HCT116 (cell line): Measurements from ENCODE around the gene PRDM11. TPM values are rescaled to one million over a fixed set of nuclear protein-coding genes. Genes with fewer than 3 reads are reported as not detected.

Experiments
- ATAC-seq: fragments of 200-7000 bp; cut with Tn5 transposase; 2 replicates; pipeline ENCODE4 v1.9.1; 2020; ENCODE audit warnings: mild to moderate bottlenecking, moderate library complexity
- BruUV-seq: library from RNA; stranded (reverse); fragments of 400-500 nt; replicated peaks from 2 replicates; lab custom pipeline; 2021; lab: Mats Ljungman, UMichigan
- CTCF ChIA-PET: fragments of 300-600 bp; sonication (Branson Sonifier 250); formaldehyde crosslinking; loops from one replicate; lab custom pipeline; 2021; ENCODE audit warnings: antibody characterized with exemption; lab: Charles Lee
- POLR2A ChIA-PET: fragments of 300-600, 350-600 bp; sonication (Branson Sonifier 250); formaldehyde crosslinking; loops from one replicate; lab custom pipeline; 2021; ENCODE audit warnings: antibody characterized with exemption; lab: Charles Lee
- RAD21 ChIA-PET, 2 experiments: fragments of 300-600 bp; sonication (Branson Sonifier 250); formaldehyde crosslinking; loops; one replicate each; lab custom pipeline; 2023; ENCODE audit warnings: low total read pairs in 2 of 2; ENCODE audit not compliant: uncharacterized antibody in 2 of 2, unreplicated experiment in 2 of 2, low non-redundant PET in 1 of 2; lab: Charles Lee
- DNase-seq: peaks from one replicate; pipeline ENCODE4 v3.0.0-alpha.2; 2010; ENCODE audit warnings: low read depth, low spot score
- H2AFZ ChIP-seq: fragments of 200-600 bp; shearing (Covaris generic), sonication (generic); 2 replicates; pipeline ENCODE4 v1.6.1; 2017; ENCODE audit warnings: low read depth, mixed run types, mixed read lengths, antibody characterized with exemption, low read length; ENCODE audit not compliant: poor library complexity, severe bottlenecking
- H3K27ac ChIP-seq: 2 replicates; pipeline ENCODE4 v1.5.1; 2012; ENCODE audit warnings: low read depth, low read length
- H3K27me3 ChIP-seq: fragments of 200-600 bp; sonication (generic); 2 replicates; pipeline ENCODE4 v1.6.1; 2016; ENCODE audit warnings: mixed run types, low read length, mixed read lengths; ENCODE audit not compliant: insufficient read depth
- H3K36me3 ChIP-seq, 2 experiments: fragments of 200-500 bp in 1 of 2; fragments of 200-600 bp in 1 of 2; sonication (Bioruptor generic) in 1 of 2; sonication (generic) in 1 of 2; 2 replicates each; pipeline versions ENCODE4 v1.5.1 to v1.6.1; 2014 to 2016; ENCODE audit warnings: low read length in 2 of 2, inconsistent platforms in 1 of 2, mixed read lengths in 1 of 2, mixed run types in 1 of 2; ENCODE audit not compliant: insufficient read depth in 2 of 2, control insufficient read depth in 1 of 2
- H3K4me1 ChIP-seq, 2 experiments: fragments of 200-600 bp in 1 of 2; sonication (generic) in 1 of 2; 2 replicates each; pipeline versions ENCODE4 v1.5.1 to v1.6.1; 2012 to 2017; ENCODE audit warnings: low read length in 2 of 2, inconsistent platforms in 1 of 2, mild to moderate bottlenecking in 1 of 2, mixed read lengths in 1 of 2, mixed run types in 1 of 2, moderate library complexity in 1 of 2; ENCODE audit not compliant: insufficient read depth in 2 of 2, control insufficient read depth in 1 of 2
- H3K4me2 ChIP-seq: fragments of 200-600 bp; sonication (generic); 2 replicates; pipeline ENCODE4 v1.6.1; 2017; ENCODE audit warnings: mixed run types, low read length, mixed read lengths
- H3K4me3 ChIP-seq, 2 experiments: fragments of 200-600 bp in 1 of 2; sonication (generic) in 1 of 2; replicated peaks in 1 of 2; 2 replicates each; pipeline ENCODE4 v1.5.1; 2011 to 2016; ENCODE audit warnings: low read length in 2 of 2, control low read depth in 1 of 2, low read depth in 1 of 2, mild to moderate bottlenecking in 1 of 2, mixed read lengths in 1 of 2, mixed run types in 1 of 2
- H3K79me2 ChIP-seq: fragments of 200-600 bp; sonication (generic); 2 replicates; pipeline ENCODE4 v1.6.1; 2017; ENCODE audit warnings: mild to moderate bottlenecking, mixed run types, low read length, moderate library complexity, mixed read lengths; ENCODE audit not compliant: insufficient read depth
- H3K9ac ChIP-seq: fragments of 200-600 bp; sonication (generic); 2 replicates; pipeline ENCODE4 v1.6.1; 2016; ENCODE audit warnings: low read length, mixed read lengths
- H3K9me2 ChIP-seq: fragments of 200-600 bp; sonication (generic), shearing (Covaris generic); 2 replicates; pipeline ENCODE4 v1.6.1; 2017; ENCODE audit warnings: mixed run types, mild to moderate bottlenecking, moderate library complexity; ENCODE audit not compliant: insufficient read depth
- H3K9me3 ChIP-seq, 2 experiments: fragments of 200-500 bp in 1 of 2; fragments of 200-600 bp in 1 of 2; sonication (Bioruptor generic) in 1 of 2; sonication (generic) in 1 of 2; 2 replicates each; pipeline ENCODE4 v1.6.1; 2014 to 2017; ENCODE audit warnings: low read length in 2 of 2, mixed read lengths in 2 of 2, inconsistent platforms in 1 of 2, low read depth in 1 of 2, mild to moderate bottlenecking in 1 of 2, mixed run types in 1 of 2, moderate library complexity in 1 of 2; ENCODE audit not compliant: control insufficient read depth in 1 of 2, insufficient read depth in 1 of 2
- H4K20me1 ChIP-seq: fragments of 200-600 bp; sonication (generic), shearing (Covaris generic); 2 replicates; pipeline ENCODE4 v1.6.1; 2017; ENCODE audit warnings: mixed run types, mild to moderate bottlenecking, moderate library complexity; ENCODE audit not compliant: insufficient read depth
- EGR1 ChIP-seq: IDR thresholded peaks from 2 replicates; pipeline ENCODE4 v1.6.1; 2012; ENCODE audit warnings: low read depth
- ELF1 ChIP-seq: IDR thresholded peaks from 2 replicates; pipeline ENCODE4 v1.6.1; 2012; ENCODE audit warnings: low read depth, borderline replicate concordance
- POLR2A ChIP-seq: IDR thresholded peaks from 2 replicates; pipeline ENCODE4 v1.7.0; 2011; ENCODE audit warnings: borderline replicate concordance; ENCODE audit not compliant: insufficient read depth, insufficient read length; ENCODE audit errors: extremely low read depth
- SIN3A ChIP-seq: IDR thresholded peaks from 2 replicates; pipeline ENCODE4 v1.6.1; 2012; ENCODE audit warnings: low read depth
- SRF ChIP-seq: IDR thresholded peaks from 2 replicates; pipeline ENCODE4 v1.6.1; 2012; ENCODE audit warnings: low read depth
- YY1 ChIP-seq: IDR thresholded peaks from 2 replicates; pipeline ENCODE4 v1.6.1; 2011; ENCODE audit warnings: low read length, low read depth, moderate library complexity, mild to moderate bottlenecking; ENCODE audit not compliant: insufficient replicate concordance; ENCODE audit errors: extremely low read depth
- ZFX ChIP-seq: fragments of 450-650 bp; IDR thresholded peaks from 2 replicates; pipeline ENCODE4 v1.6.1; 2017
- ZNF274 ChIP-seq: fragments of 200-500 bp; sonication (Bioruptor generic); IDR thresholded peaks from 2 replicates; pipeline ENCODE4 v1.6.1; 2014; ENCODE audit warnings: mild to moderate bottlenecking, low read depth, low read length, inconsistent platforms
- intact Hi-C: fragments of 100-400 bp; cut with micrococcal nuclease; formaldehyde crosslinking; loops from 2 replicates; pipeline ENCODE4 v1.10.0; 2022
- total RNA-seq: library from RNA; stranded (reverse); gene quantifications from one replicate; pipeline ENCODE4 v1.2.1, GENCODE V29; 2021; ENCODE audit not compliant: unreplicated experiment
- TF ChIP-seq, protein P1 (sequence below): IDR thresholded peaks from 2 replicates; pipeline ENCODE4 v1.6.1; 2011; ENCODE audit warnings: mild to moderate bottlenecking, low read length, moderate library complexity; ENCODE audit not compliant: insufficient replicate concordance; ENCODE audit errors: extremely low read depth
- TF ChIP-seq, protein P2 (sequence below), 3 experiments: fragments of 200-600 bp in 1 of 3; sonication (generic) in 1 of 3; IDR thresholded peaks in 2 of 3; conservative IDR thresholded peaks in 1 of 3; 2 replicates each; pipeline ENCODE4 v1.5.1; 2012 to 2017; ENCODE audit warnings: low read depth in 2 of 3, low read length in 2 of 3, antibody characterized with exemption in 1 of 3, borderline replicate concordance in 1 of 3, control low read depth in 1 of 3, mild to moderate bottlenecking in 1 of 3, mixed read lengths in 1 of 3, mixed run types in 1 of 3, moderate library complexity in 1 of 3; ENCODE audit not compliant: insufficient read depth in 1 of 3

The PRDM11 gene
- total RNA-seq, 1 experiment from 2014 or later = 9.3 TPM

DNA sequence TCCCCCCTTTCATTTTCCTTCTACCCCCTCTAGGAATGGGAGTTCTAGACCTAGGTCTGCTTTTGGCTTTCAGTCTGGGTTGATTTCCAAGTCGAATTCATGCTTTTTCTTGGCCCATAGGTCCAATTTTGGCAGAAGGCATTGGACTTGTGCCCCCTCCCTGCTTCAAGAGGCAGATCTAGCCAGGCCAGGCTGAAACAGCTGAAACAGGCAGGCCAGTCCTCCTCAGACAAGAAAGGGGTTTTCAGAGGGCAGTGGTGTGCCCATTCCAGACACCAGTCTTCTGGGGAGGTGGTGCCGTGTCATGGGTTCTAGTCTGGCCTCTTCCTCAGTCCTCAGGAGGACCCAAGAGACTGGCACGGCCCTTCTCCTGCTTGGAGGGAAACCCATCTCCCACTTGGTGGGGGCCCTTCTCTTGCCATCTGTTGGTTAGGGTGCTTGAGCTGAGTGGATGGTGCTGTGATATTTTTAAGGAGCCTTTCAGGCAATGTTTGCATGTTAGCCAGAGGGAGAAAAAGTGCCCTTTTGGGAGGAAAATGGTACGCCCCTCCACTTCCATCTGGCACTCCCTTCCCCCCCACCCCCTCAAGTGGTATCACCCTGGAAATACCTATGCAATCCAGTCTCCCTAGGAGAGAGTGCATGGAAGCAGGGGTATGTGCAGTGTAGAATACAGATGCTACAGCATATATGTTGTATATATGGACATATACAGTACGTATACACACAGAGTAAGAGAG, 86.1 kb downstream of the PRDM11 start:
- H3K4me1 ChIP-seq = no peaks in the 10 kb centered on the region
- no peak overlapping the region for H3K9ac ChIP-seq
- DNase-seq (no peak), ATAC-seq (no peak)
- no peak overlapping the region for H2AFZ ChIP-seq
- no peak overlapping the region for H3K4me3 ChIP-seq
- CTCF ChIA-PET = interaction anchor here (1.2 to 1.7 kb wide), 9 partner anchors 8 to 139 kb away, joined by 3 to 13 read pairs (median 6); no protein-coding TSS in a partner anchor
- H4K20me1 ChIP-seq = no peaks in the 10 kb centered on the region
- TF ChIP-seq ZFX (no peak), YY1 (no peak), POLR2A (no peak), SIN3A (no peak), ELF1 (no peak), EGR1 (no peak), SRF (no peak), ZNF274 (no peak)
- TF ChIP-seq, protein P1, sequence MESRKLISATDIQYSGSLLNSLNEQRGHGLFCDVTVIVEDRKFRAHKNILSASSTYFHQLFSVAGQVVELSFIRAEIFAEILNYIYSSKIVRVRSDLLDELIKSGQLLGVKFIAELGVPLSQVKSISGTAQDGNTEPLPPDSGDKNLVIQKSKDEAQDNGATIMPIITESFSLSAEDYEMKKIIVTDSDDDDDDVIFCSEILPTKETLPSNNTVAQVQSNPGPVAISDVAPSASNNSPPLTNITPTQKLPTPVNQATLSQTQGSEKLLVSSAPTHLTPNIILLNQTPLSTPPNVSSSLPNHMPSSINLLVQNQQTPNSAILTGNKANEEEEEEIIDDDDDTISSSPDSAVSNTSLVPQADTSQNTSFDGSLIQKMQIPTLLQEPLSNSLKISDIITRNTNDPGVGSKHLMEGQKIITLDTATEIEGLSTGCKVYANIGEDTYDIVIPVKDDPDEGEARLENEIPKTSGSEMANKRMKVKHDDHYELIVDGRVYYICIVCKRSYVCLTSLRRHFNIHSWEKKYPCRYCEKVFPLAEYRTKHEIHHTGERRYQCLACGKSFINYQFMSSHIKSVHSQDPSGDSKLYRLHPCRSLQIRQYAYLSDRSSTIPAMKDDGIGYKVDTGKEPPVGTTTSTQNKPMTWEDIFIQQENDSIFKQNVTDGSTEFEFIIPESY = no peak
- TF ChIP-seq, protein P2, sequence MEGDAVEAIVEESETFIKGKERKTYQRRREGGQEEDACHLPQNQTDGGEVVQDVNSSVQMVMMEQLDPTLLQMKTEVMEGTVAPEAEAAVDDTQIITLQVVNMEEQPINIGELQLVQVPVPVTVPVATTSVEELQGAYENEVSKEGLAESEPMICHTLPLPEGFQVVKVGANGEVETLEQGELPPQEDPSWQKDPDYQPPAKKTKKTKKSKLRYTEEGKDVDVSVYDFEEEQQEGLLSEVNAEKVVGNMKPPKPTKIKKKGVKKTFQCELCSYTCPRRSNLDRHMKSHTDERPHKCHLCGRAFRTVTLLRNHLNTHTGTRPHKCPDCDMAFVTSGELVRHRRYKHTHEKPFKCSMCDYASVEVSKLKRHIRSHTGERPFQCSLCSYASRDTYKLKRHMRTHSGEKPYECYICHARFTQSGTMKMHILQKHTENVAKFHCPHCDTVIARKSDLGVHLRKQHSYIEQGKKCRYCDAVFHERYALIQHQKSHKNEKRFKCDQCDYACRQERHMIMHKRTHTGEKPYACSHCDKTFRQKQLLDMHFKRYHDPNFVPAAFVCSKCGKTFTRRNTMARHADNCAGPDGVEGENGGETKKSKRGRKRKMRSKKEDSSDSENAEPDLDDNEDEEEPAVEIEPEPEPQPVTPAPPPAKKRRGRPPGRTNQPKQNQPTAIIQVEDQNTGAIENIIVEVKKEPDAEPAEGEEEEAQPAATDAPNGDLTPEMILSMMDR (IDR thresholded peaks at IDR 0.05 in 2 of 3, conservative IDR thresholded peaks at IDR 0.05 in 1 of 3; ENCODE audit: borderline replicate concordance in 1 of 3, insufficient read depth in 1 of 3, low read depth in 2 of 3, low read length in 2 of 3) = no peak
- TF ChIP-seq, all 23 proteins: peak for 0
- Histone ChIP-seq H3K4me2 (no peak overlapping the region), H3K27ac (no peak overlapping the region), H3K9me2 (no peaks in the 10 kb centered on the region), H3K27me3 (peaks cover 8% of the 10 kb centered on the region; the same call in 1 of the 2 replicates), H3K36me3 (no peaks in the 10 kb centered on the region), H3K9me3 (no peaks in the 10 kb centered on the region), H3K79me2 (no peaks in the 10 kb centered on the region)
- no TSS peak for BruUV-seq
- intact Hi-C loops = no loop called here
- ChIA-PET POLR2A (interaction anchor here (1.2 kb wide), 1 partner anchor 20 kb away, joined by 7 read pairs; no protein-coding TSS in a partner anchor), RAD21 (no interaction called here)
